ENCODE measurements around the gene PSMD3. TPM values are rescaled to one million over a fixed set of nuclear protein-coding genes. Genes with fewer than 3 reads are reported as not detected.
A peak's percentile ranks its signal among the peaks of the same experiment; 100 is the strongest.

The PSMD3 gene
- total RNA-seq, 4 donors from 2014 or later: 64.7 to 109 (median 72.1) TPM

- no peak overlapping the region for H3K27ac ChIP-seq
- 75 to 81% methylated on average over 5 of the region's 5 CpGs for WGBS, 2 donors
- TF ChIP-seq EP300 (IDR thresholded peaks at IDR 0.05) (no peak), POLR2A (IDR thresholded peaks at IDR 0.05) (no peak), CTCF (IDR thresholded peaks at IDR 0.05) (no peak)
- H3K9me3 ChIP-seq: no peaks in the 10 kb centered on the region
- DNase-seq (ENCODE audit: low spot score in 2 of 2): no peak
- no peak overlapping the region for H3K4me3 ChIP-seq
- peaks cover 0 to 5% (median under 1%) of the 10 kb centered on the region in 4 donors for H3K4me1 ChIP-seq
- H3K27me3 ChIP-seq: peaks cover 0 to 6% of the 10 kb centered on the region in 2 donors
- H3K36me3 ChIP-seq: no peaks in the 10 kb centered on the region
These were observed 6.2 kb upstream of the PSMD3 start for GRCh38 chr17:39974433-39974832.

- WGBS, 2 donors: 61% methylated on average over 4 of the region's 4 CpGs
- no peak overlapping the region for H3K27ac ChIP-seq
- no peak for DNase-seq (ENCODE audit: low spot score in 2 of 2)
- no peak overlapping the region for H3K4me3 ChIP-seq
- peaks cover 0 to 9% (median 4%) of the 10 kb centered on the region in 4 donors for H3K4me1 ChIP-seq
- TF ChIP-seq POLR2A (IDR thresholded peaks at IDR 0.05) (no peak), CTCF (IDR thresholded peaks at IDR 0.05) (no peak), EP300 (IDR thresholded peaks at IDR 0.05) (no peak)
- peaks cover 0 to 6% of the 10 kb centered on the region in 2 donors for H3K27me3 ChIP-seq
- H3K9me3 ChIP-seq: no peaks in the 10 kb centered on the region
- H3K36me3 ChIP-seq: no peaks in the 10 kb centered on the region
These were observed 4.8 kb upstream of the PSMD3 start for GRCh38 chr17:39975801-39976200.

GRCh38 chr17:39979016-39979670, 1.5 kb upstream of the PSMD3 start:
- Histone ChIP-seq H3K36me3 (peaks cover 0 to 2% (median under 1%) of the 10 kb centered on the region in 3 donors), H3K27me3 (peaks cover 0 to 6% of the 10 kb centered on the region in 2 donors), H3K4me1 (peaks cover 0 to 35% (median 21%) of the 10 kb centered on the region in 4 donors), H3K27ac (no peak overlapping the region), H3K9me3 (no peaks in the 10 kb centered on the region), H3K4me3 (no peak overlapping the region)
- WGBS, 2 donors: 66 to 70% methylated on average over 5 of the region's 5 CpGs
- no peak for DNase-seq (ENCODE audit: low spot score in 2 of 2)
- TF ChIP-seq POLR2A (IDR thresholded peaks at IDR 0.05): no peak
- no peak for TF ChIP-seq CTCF (IDR thresholded peaks at IDR 0.05)
- no peak for TF ChIP-seq EP300 (IDR thresholded peaks at IDR 0.05)

GRCh38 chr17:39979893-39980350, 685 bp upstream of the PSMD3 start:
- Histone ChIP-seq H3K27me3 (peaks cover 0 to 6% of the 10 kb centered on the region in 2 donors), H3K36me3 (peaks cover 0 to 9% (median 7%) of the 10 kb centered on the region in 3 donors), H3K4me1 (peaks cover 0 to 35% (median 21%) of the 10 kb centered on the region in 4 donors), H3K9me3 (no peaks in the 10 kb centered on the region), H3K4me3 (peak overlapping the region; percentile 20 to 95 (median 44)), H3K27ac (peak overlapping the region; percentile 58 to 92 (median 88))
- no peak for TF ChIP-seq CTCF (IDR thresholded peaks at IDR 0.05)
- TF ChIP-seq POLR2A (IDR thresholded peaks at IDR 0.05): no peak
- TF ChIP-seq EP300 (IDR thresholded peaks at IDR 0.05): no peak
- DNase-seq (ENCODE audit: low spot score in 2 of 2): no peak
- 1 to 2% methylated on average over 10 of the region's 10 CpGs for WGBS, 2 donors

GRCh38 chr17:39981207-39981741, 667 bp downstream of the PSMD3 start:
- no peak for TF ChIP-seq POLR2A (IDR thresholded peaks at IDR 0.05)
- TF ChIP-seq EP300 (IDR thresholded peaks at IDR 0.05): no peak
- TF ChIP-seq CTCF (IDR thresholded peaks at IDR 0.05): no peak
- Histone ChIP-seq H3K36me3 (peaks cover 0 to 23% (median 18%) of the 10 kb centered on the region in 3 donors), H3K4me1 (peaks cover 0 to 35% (median 21%) of the 10 kb centered on the region in 4 donors), H3K9me3 (no peaks in the 10 kb centered on the region), H3K4me3 (peak overlapping the region; percentile 63 to 95 (median 90)), H3K27ac (peak overlapping the region; percentile 61 to 96 (median 92)), H3K27me3 (no peaks in the 10 kb centered on the region)
- no peak for DNase-seq (ENCODE audit: low spot score in 2 of 2)
- 1% methylated on average over 15 of the region's 15 CpGs for WGBS, 2 donors
